HepG2 (cell line): Measurements from ENCODE around the gene KSR1. TPM values are rescaled to one million over a fixed set of nuclear protein-coding genes. Genes with fewer than 3 reads are reported as not detected.

Source experiments
- ATAC-seq: fragments of 200-7000 bp; cut with Tn5 transposase; 3 replicates; pipeline ENCODE4 v1.9.1; 2020; ENCODE audit warnings: mild to moderate bottlenecking, moderate library complexity
- BruUV-seq: library from RNA; stranded (reverse); fragments of 400-500 nt; replicated peaks from 2 replicates; lab custom pipeline; 2021; lab: Mats Ljungman, UMichigan
- CTCF ChIA-PET: fragments of 300-600 bp; formaldehyde crosslinking; extraction: SDS; loops from one replicate; lab custom pipeline; 2021; ENCODE audit warnings: low total read pairs, inconsistent platforms, low intra/inter-chr PET ratio; lab: Yijun Ruan, JAX
- POLR2A ChIA-PET: fragments of 350-600 bp; sonication (Branson Sonifier 250); formaldehyde crosslinking; loops from one replicate; lab custom pipeline; 2020; ENCODE audit warnings: antibody characterized with exemption, inconsistent platforms; lab: Yijun Ruan, JAX
- DNase-seq: peaks from one replicate; pipeline ENCODE4 v3.0.0-alpha.2; 2015; ENCODE audit warnings: low spot score
- FAIRE-seq: peaks from 3 replicates; lab custom pipeline; 2011; peaks lifted over from hg19 to GRCh38; lab: Jason Lieb, UNC
- H2AFZ ChIP-seq: one replicate; pipeline ENCODE4 v1.6.1; 2011; ENCODE audit warnings: low read length, inconsistent platforms
- H3K27ac ChIP-seq: fragments of 300-600 bp; 3 replicates; pipeline ENCODE4 v1.8.0; 2011; ENCODE audit warnings: mixed run types, mild to moderate bottlenecking, mixed read lengths, low read length, inconsistent platforms; ENCODE audit not compliant: insufficient read depth; ENCODE audit errors: extremely low read length
- H3K27me3 ChIP-seq, 2 experiments: fragments of 200-600 bp in 1 of 2; 2 replicates in 1 of 2; 3 replicates in 1 of 2; pipeline versions ENCODE4 v1.6.0 to v1.8.0; 2011; ENCODE audit warnings: low read length in 2 of 2, mild to moderate bottlenecking in 2 of 2, moderate library complexity in 2 of 2, inconsistent platforms in 1 of 2; ENCODE audit not compliant: insufficient read depth in 2 of 2, control insufficient read depth in 1 of 2
- H3K36me3 ChIP-seq, 2 experiments: fragments of 200-600 bp in 1 of 2; replicated peaks in 1 of 2; 2 replicates in 1 of 2; 3 replicates in 1 of 2; pipeline versions ENCODE4 v1.5.1 to v1.8.0; 2011; ENCODE audit warnings: low read length in 2 of 2, inconsistent platforms in 1 of 2; ENCODE audit not compliant: insufficient read depth in 2 of 2, control insufficient read depth in 1 of 2
- H3K4me1 ChIP-seq: 2 replicates; pipeline ENCODE4 v1.5.1; 2012; ENCODE audit warnings: low read length, inconsistent platforms; ENCODE audit not compliant: insufficient read depth
- H3K4me2 ChIP-seq: 2 replicates; pipeline ENCODE4 v1.6.0; 2011; ENCODE audit warnings: low read depth, low read length, inconsistent platforms
- H3K4me3 ChIP-seq, 3 experiments: fragments of 200-600 bp in 1 of 3; sonication (generic), shearing (Covaris generic) in 1 of 3; replicated peaks in 1 of 3; 2 replicates each; pipeline ENCODE4 v1.5.1; 2011 to 2016; ENCODE audit warnings: low read length in 3 of 3, inconsistent platforms in 2 of 3, low read depth in 2 of 3, mild to moderate bottlenecking in 2 of 3, control low read depth in 1 of 3, mixed read lengths in 1 of 3; ENCODE audit not compliant: insufficient read depth in 1 of 3
- H3K79me2 ChIP-seq: one replicate; pipeline ENCODE4 v1.6.1; 2011; ENCODE audit warnings: low read length, inconsistent platforms; ENCODE audit not compliant: insufficient read depth
- H3K9ac ChIP-seq: 2 replicates; pipeline ENCODE4 v1.6.0; 2011; ENCODE audit warnings: mild to moderate bottlenecking, low read depth, low read length, inconsistent platforms; ENCODE audit not compliant: insufficient read depth
- H3K9me3 ChIP-seq: 2 replicates; pipeline ENCODE4 v1.5.1; 2012; ENCODE audit warnings: mild to moderate bottlenecking, low read length
- H4K20me1 ChIP-seq: 2 replicates; pipeline ENCODE4 v1.6.0; 2011; ENCODE audit warnings: inconsistent platforms, mild to moderate bottlenecking, low read length, moderate library complexity; ENCODE audit not compliant: insufficient read depth
- GFI1 ChIP-seq: sonication (generic); formaldehyde crosslinking; IDR thresholded peaks from 2 replicates; pipeline ENCODE4 v1.5.0; 2020; ENCODE audit warnings: missing genetic modification reagents, mild to moderate bottlenecking, borderline replicate concordance
- HDAC2 ChIP-seq: sonication (generic); formaldehyde crosslinking; IDR thresholded peaks from 2 replicates; pipeline ENCODE4 v1.4.0; 2020; ENCODE audit warnings: missing genetic modification reagents
- TBP ChIP-seq: sonication (generic); formaldehyde crosslinking; IDR thresholded peaks from 2 replicates; pipeline ENCODE4 v1.5.0; 2020; ENCODE audit warnings: missing genetic modification reagents
- ZNF263 ChIP-seq: sonication (generic); formaldehyde crosslinking; IDR thresholded peaks from 2 replicates; pipeline ENCODE4 v1.4.0; 2020; ENCODE audit warnings: missing genetic modification reagents
- WGBS: methylation state at CpG from one replicate; pipeline ENCODE4 v1.1.6; 2017; ENCODE audit warnings: low lambda C conversion rate; 5-methylcytosine and 5-hydroxymethylcytosine counted together
- in situ Hi-C: cut with HindIII; loops from 2 replicates; pipeline ENCODE4 v1.10.0; 2017; ENCODE audit warnings: low pct_unique_long_range_greater_than_20kb; ENCODE audit not compliant: extremely low pct_ligation_motif_present
- intact Hi-C: fragments of 100-400 bp; cut with micrococcal nuclease; formaldehyde crosslinking; loops from one replicate; pipeline ENCODE4 v1.10.0; 2022; ENCODE audit not compliant: unreplicated experiment
- polyA plus RNA-seq, 8 experiments: library from polyadenylated mRNA; depleted of rRNA in 3 of 8; stranded (reverse) in 7 of 8; unstranded in 1 of 8; fragments of >200 nt; fragmentation: Illumina TruSeq in 4 of 8; extraction: Trizol in 4 of 8; gene quantifications; 2 replicates each; pipeline versions ENCODE4 v1.2.1 to v1.2.3, GENCODE V29; 2011 to 2016; ENCODE audit warnings: low read depth in 4 of 8, missing spikeins in 1 of 8, mixed read lengths in 1 of 8; ENCODE audit not compliant: insufficient read depth in 1 of 8
- total RNA-seq, 5 experiments: library from RNA; depleted of rRNA; stranded (reverse); fragments of >200 nt; fragmentation: Illumina TruSeq; extraction: Trizol; gene quantifications; 2 replicates each; pipeline ENCODE4 v1.2.3, GENCODE V29; 2016; ENCODE audit warnings: low read depth in 1 of 5
- TF ChIP-seq, protein P1 (sequence below): sonication (generic); formaldehyde crosslinking; IDR thresholded peaks from 2 replicates; pipeline ENCODE4 v1.5.0; 2020; ENCODE audit warnings: mild to moderate bottlenecking, missing genetic modification reagents, borderline replicate concordance
- TF ChIP-seq, protein P2 (sequence below): fragments of 450-650 bp; IDR thresholded peaks from 2 replicates; pipeline ENCODE4 v1.6.1; 2016
- TF ChIP-seq, protein P3 (sequence below): sonication (generic); formaldehyde crosslinking; IDR thresholded peaks from 2 replicates; pipeline ENCODE4 v1.5.1; 2020; ENCODE audit warnings: mild to moderate bottlenecking, missing genetic modification reagents, moderate library complexity
- TF ChIP-seq, protein P4 (sequence below): sonication (generic); formaldehyde crosslinking; IDR thresholded peaks from 2 replicates; pipeline ENCODE4 v1.4.0; 2020; ENCODE audit warnings: missing genetic modification reagents

KSR1 gene
- total and polyA plus RNA-seq, 2 of the 13 experiments (the other 11 are each of a cell fraction or from before 2014, with no cell fraction given) = 10.1 to 16.6 TPM

DNA sequence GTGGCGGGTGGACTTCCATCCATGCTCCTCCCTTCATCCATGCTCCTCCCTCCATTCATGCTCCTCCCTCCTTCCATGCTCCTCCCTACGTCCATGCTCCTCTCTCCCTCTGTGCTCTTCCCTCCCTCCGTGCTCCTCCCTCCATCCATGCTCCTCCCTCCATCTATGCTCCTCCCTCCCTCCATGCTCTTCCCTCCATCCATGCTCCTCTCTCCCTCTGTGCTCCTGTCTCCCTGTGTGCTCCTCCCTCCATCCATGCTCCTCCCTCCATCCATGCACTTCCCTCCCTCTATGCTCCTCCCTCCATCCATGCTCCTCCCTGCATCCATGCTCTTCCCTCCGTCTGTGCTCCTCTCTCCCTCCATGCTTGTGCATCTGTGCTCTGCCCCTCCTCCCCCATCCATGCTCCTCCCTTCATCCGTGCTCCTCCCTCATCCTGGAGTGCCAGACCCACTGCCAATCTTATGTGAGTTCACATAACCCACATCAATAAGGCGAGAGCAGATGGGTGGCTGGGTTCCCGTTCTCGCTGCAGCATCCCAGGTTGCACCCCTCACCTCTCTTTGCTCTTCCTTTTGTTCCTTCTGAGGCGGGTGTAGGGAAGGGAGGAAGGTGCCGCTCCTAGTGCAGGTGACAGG lies 22.8 kb downstream of the KSR1 start:
- ChIA-PET CTCF (no interaction called here), POLR2A (no interaction called here)
- in situ Hi-C loops (loop anchor here (25.0 kb wide), 1 partner anchor 408 kb away; the partner anchor contains the start of gene LYRM9), intact Hi-C loops (no loop called here)
- FAIRE-seq = no peak
- H3K4me3 ChIP-seq = no peak overlapping the region
- ATAC-seq = no peak
- 0 out of 2 replicates have a peak, but pooled peaks cover 2% of the 10 kb centered on the region for H3K4me1 ChIP-seq
- H2AFZ ChIP-seq = no peak overlapping the region
- H3K4me2 ChIP-seq = no peak overlapping the region
- TF ChIP-seq HDAC2 = no peak
- TF ChIP-seq, protein P1, sequence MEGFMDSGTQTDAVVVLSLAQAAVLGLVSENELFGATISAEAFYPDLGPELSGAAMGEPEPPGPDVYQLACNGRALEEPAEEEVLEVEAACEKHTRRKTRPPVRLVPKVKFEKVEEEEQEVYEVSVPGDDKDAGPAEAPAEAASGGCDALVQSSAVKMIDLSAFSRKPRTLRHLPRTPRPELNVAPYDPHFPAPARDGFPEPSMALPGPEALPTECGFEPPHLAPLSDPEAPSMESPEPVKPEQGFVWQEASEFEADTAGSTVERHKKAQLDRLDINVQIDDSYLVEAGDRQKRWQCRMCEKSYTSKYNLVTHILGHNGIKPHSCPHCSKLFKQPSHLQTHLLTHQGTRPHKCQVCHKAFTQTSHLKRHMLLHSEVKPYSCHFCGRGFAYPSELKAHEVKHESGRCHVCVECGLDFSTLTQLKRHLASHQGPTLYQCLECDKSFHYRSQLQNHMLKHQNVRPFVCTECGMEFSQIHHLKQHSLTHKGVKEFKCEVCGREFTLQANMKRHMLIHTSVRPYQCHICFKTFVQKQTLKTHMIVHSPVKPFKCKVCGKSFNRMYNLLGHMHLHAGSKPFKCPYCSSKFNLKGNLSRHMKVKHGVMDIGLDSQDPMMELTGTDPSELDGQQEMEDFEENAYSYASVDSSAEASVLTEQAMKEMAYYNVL (CRISPR knock-in tag) = no peak
- TF ChIP-seq, protein P2, sequence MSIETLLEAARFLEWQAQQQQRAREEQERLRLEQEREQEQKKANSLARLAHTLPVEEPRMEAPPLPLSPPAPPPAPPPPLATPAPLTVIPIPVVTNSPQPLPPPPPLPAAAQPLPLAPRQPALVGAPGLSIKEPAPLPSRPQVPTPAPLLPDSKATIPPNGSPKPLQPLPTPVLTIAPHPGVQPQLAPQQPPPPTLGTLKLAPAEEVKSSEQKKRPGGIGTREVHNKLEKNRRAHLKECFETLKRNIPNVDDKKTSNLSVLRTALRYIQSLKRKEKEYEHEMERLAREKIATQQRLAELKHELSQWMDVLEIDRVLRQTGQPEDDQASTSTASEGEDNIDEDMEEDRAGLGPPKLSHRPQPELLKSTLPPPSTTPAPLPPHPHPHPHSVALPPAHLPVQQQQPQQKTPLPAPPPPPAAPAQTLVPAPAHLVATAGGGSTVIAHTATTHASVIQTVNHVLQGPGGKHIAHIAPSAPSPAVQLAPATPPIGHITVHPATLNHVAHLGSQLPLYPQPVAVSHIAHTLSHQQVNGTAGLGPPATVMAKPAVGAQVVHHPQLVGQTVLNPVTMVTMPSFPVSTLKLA = 0 out of 2 replicates have a peak, but pooled peaks have one; percentile 5
- TF ChIP-seq, protein P3, sequence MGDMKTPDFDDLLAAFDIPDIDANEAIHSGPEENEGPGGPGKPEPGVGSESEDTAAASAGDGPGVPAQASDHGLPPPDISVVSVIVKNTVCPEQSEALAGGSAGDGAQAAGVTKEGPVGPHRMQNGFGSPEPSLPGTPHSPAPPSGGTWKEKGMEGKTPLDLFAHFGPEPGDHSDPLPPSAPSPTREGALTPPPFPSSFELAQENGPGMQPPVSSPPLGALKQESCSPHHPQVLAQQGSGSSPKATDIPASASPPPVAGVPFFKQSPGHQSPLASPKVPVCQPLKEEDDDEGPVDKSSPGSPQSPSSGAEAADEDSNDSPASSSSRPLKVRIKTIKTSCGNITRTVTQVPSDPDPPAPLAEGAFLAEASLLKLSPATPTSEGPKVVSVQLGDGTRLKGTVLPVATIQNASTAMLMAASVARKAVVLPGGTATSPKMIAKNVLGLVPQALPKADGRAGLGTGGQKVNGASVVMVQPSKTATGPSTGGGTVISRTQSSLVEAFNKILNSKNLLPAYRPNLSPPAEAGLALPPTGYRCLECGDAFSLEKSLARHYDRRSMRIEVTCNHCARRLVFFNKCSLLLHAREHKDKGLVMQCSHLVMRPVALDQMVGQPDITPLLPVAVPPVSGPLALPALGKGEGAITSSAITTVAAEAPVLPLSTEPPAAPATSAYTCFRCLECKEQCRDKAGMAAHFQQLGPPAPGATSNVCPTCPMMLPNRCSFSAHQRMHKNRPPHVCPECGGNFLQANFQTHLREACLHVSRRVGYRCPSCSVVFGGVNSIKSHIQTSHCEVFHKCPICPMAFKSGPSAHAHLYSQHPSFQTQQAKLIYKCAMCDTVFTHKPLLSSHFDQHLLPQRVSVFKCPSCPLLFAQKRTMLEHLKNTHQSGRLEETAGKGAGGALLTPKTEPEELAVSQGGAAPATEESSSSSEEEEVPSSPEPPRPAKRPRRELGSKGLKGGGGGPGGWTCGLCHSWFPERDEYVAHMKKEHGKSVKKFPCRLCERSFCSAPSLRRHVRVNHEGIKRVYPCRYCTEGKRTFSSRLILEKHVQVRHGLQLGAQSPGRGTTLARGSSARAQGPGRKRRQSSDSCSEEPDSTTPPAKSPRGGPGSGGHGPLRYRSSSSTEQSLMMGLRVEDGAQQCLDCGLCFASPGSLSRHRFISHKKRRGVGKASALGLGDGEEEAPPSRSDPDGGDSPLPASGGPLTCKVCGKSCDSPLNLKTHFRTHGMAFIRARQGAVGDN (CRISPR knock-in tag) = no peak
- no peak for TF ChIP-seq TBP
- peak; percentile 83 for TF ChIP-seq ZNF263 (CRISPR knock-in tag)
- TF ChIP-seq GFI1 (CRISPR knock-in tag) = no peak
- TF ChIP-seq, protein P4, sequence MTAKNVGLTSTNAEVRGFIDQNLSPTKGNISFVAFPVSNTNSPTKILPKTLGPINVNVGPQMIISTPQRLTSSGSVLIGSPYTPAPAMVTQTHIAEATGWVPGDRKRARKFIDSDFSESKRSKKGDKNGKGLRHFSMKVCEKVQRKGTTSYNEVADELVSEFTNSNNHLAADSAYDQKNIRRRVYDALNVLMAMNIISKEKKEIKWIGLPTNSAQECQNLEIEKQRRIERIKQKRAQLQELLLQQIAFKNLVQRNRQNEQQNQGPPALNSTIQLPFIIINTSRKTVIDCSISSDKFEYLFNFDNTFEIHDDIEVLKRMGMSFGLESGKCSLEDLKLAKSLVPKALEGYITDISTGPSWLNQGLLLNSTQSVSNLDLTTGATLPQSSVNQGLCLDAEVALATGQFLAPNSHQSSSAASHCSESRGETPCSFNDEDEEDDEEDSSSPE (CRISPR knock-in tag) = no peak
- TF ChIP-seq, all 625 proteins: peak for 2
- Histone ChIP-seq H3K79me2 (peaks cover 41% of the 10 kb centered on the region), H3K9ac (no peak overlapping the region), H3K27ac (no peak overlapping the region), H3K27me3 (no peaks in the 10 kb centered on the region), H4K20me1 (peaks cover 4% of the 10 kb centered on the region; the same call in 1 of the 2 replicates), H3K36me3 (peaks cover 0 to 5% of the 10 kb centered on the region in 2 experiments; a peak in 1 of 5 replicates), H3K9me3 (no peaks in the 10 kb centered on the region)
- no peak for DNase-seq
- no TSS peak for BruUV-seq
- 94% methylated on average over 10 of the region's 10 CpGs for WGBS
